Forelimb muscle (tissue), 1 donor: ENCODE measurements around the gene EMC9. TPM values are rescaled to one million over a fixed set of nuclear protein-coding genes. Genes with fewer than 3 reads are reported as not detected.

Source experiments
- DNase-seq: peaks from one replicate; pipeline ENCODE4 v3.0.0-alpha.2; 2013; ENCODE audit warnings: low read depth
- polyA plus RNA-seq: library from polyadenylated mRNA; unstranded; fragments of 120-200 nt; gene quantifications from one replicate; pipeline ENCODE4 v1.2.1, GENCODE V29; 2013; ENCODE audit not compliant: insufficient read length

Gene EMC9, protein sequence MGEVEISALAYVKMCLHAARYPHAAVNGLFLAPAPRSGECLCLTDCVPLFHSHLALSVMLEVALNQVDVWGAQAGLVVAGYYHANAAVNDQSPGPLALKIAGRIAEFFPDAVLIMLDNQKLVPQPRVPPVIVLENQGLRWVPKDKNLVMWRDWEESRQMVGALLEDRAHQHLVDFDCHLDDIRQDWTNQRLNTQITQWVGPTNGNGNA
- polyA plus RNA-seq: 32.1 TPM

DNA sequence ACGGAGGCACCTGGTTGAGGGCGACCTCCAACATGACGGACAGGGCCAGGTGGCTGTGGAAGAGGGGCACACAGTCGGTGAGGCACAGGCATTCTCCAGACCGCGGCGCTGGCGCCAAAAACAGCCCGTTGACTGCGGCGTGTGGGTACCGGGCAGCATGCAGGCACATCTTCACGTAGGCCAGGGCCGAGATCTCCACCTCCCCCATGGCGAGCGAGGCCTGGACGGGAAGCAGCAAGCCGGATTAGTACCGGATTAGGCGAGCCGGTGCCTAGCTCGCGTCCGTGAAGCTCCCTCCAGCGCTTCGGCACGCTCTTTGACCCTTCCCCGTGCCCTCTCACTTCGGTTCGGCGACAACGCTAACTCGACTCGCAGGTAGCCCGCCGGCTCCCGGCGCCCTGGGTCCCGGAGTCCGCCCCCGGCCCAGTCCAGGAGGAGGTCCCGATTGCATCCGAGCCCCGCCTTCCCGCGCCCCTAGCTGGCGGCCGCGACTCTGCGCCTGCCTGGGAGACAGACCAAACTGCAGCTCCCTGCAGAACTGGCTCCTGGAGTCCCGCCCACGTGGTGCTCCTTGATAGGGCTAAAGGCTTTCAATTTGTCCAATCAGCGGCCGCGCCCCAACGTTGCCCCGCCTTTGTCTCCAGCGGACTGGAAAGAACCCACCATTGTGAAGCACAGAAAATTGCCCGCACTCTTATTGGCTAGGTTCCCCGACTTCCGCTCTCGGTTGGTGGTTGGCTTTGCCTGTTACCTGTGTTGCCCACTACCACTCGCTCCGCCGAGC is at the start of gene EMC9:
Gene EMC9, minus strand, starts transcription at position 495 of the 784 bp plus-strand sequence. Its CDS starts 287 bp downstream, at position 208.
- DNase-seq: peak; percentile 97

DNA sequence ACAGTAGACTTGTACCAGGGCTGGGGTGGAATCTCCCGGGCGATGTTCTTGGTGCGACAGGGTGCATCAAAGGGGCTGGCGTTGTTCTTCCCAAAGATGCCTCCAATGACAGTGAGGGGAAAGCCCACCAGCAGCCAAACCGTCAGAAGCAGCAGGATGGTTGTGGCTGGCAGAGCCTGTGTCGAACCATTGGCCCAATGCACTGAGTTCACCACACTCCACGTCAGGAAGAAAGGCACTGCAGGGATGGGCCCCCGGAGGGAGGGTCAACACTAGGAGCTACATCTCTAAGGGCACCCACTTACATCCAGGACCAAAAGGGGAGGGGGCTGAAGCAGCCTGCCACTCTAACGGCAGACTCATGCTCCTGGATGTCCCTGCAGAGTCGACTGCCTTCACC is 49.0 kb upstream of the EMC9 start:
- no peak for DNase-seq

DNA sequence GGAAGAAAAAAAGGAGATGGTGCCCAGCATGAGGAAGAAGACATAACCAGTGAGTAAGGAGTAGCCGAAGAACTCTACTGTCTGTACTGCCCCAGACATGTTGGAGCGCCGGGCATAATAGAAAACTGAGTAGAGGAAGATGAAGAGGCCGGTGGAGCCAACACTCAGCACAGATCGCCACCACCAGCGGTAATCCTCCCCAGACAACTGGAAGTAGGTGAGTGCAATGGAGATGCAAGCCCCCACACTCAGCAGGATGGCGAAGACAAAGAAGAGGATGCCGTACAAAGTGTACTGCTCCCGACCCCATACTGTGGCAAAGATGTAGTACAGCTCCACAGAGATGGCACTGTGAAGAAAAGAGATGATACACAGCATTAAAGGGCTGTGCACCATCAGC is 48.1 kb upstream of the EMC9 start:
- no peak for DNase-seq

DNA sequence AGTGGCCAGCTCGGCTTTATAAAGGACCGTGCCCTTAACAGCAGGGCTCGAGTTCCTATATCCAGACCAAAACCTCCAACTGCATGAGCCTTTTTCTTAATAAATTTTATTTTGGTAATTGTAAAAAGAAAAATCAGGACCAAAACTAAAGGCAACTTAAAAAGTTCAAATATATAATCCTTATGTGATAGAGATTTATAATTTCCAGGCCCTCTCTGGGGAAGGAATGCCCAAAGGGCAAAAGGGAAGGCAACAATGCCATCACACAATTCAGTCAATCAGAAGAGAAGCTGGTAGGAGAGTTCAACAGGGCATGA is 47.6 kb upstream of the EMC9 start:
- DNase-seq: no peak

DNA sequence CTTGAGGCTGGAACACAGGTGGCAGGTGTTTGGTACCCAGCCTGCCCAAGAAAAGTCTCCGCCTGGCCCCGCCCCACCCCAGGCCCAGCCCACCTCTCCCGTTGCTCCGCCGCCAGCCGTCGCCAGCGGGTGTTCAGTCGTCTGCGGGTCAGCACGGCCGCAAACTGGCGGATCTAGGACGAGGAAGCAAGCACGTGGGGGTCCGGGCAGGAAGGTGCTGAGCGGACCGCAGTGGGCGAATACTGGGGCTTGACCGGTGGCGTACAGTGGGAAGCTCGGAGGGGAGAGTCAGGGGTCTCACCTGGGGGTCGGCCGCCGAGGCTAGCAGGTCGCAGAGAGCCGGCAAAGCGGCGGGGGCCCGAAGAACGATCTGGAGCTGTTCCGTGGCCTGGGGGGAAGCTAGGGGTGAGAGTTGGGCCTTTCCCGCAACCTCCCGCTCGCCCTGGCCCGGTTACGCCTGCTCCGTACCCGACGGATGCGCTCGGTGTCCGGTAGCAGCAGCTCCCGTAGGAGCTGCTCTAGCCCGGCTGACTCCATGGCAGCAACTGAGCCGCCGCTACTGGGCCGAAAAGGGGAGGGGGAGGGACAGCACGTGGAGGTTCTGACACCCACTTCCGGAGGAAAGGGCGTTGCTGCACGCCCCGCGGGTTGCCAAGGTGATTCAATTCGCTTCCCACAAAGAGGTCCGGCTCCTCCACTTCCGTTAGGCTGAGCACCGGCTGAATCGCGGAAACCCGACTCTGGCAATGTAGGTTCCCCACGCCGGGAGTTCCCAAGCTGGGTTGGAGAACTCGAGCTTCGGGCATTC is 47.1 kb upstream of the EMC9 start, which contains the start of gene IPO4:
Gene IPO4, minus strand, starts transcription at position 566 of the 808 bp plus-strand sequence. Its CDS starts 29 bp downstream, at position 537.
- DNase-seq: peak; percentile 94

DNA sequence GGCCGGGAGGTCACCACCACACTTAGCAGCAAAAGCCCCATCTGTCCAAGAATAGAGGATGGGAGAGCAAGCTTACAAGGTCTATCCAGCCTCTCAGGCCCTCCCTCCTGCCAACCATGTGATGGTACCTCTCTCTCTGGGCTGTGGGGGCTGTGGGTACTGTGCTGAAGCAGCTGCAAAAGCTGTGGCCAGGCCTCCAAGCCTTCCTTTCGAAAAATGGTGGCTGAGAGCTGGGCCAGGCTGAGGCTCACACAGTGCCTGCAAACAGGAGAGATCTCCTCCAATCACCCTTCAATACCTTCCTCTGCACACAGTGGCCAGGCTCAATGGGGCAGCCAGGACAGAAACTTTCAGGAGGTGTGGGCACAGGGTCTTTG is 46.1 kb upstream of the EMC9 start:
- no peak for DNase-seq

DNA sequence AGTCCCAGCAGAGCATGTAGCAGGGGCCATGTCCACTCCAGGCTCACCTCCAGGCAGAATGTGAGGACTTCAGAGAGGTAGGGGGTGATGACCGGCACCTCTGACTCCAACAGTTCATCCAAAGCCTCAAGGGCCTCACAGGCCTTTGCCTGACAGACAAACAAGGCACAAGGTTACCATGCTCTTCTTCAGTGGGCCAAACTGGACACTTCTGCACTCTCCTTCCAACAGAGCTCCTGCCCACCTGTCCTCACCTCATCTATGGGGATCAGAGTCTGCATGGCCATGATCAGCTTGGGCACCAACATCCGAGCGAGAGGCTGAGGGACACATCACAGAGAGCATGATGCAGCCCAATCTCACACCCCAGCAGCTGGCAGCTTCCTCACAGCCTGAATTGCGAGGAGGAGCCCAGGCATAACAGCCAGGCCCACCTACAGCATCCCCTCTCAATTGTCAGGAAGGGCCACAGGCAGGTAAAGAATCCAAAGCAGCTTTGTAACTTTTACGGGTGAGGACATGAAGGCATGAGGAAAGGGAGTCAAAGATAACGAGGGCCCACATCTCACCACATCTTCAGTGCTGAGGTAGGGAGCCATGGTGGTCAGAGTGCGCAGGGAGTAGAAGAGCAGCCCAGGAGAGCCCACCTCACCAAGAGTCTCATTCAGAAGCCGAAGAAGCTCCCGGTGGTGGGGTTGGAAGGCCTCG is 45.6 kb upstream of the EMC9 start:
- DNase-seq: no peak

DNA sequence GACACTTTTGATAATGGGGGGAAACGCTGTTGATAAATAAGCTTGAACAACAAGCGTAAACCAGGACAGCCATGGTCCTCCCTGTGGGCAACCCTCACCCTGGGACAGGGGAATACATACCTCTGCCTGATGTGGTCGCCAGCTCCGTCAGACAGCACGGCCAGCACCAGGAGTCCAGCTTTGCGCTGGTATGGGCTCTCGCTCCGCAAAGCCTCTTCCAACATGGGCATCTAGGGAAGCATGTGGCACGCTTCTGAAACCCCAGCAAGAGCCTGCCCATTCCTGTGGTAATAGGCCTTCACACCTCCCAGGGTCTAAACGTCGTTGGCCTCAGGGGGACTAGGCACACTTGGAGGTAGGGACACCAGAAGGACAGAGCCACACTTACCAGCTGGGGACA is 44.4 kb upstream of the EMC9 start:
- no peak for DNase-seq

DNA sequence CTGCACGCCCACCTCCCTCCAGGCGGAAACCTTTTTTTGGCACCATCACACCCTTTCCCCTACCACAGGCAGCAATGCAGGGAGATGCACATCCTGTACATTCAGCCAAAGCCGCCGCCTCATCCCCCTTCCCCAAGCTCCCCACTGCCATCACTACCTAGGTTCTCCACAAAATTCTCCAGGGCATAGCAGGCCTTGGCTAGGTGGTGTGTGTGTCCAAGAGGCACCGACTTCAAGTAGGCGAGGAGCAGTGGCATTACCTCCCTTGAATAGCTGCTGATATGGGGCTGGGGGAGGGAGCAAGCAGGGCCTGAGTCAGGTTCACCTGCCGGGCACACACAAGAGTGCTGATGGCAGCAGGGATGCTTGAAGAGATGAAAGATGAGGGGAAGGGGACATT is 43.6 kb upstream of the EMC9 start:
- no peak for DNase-seq

DNA sequence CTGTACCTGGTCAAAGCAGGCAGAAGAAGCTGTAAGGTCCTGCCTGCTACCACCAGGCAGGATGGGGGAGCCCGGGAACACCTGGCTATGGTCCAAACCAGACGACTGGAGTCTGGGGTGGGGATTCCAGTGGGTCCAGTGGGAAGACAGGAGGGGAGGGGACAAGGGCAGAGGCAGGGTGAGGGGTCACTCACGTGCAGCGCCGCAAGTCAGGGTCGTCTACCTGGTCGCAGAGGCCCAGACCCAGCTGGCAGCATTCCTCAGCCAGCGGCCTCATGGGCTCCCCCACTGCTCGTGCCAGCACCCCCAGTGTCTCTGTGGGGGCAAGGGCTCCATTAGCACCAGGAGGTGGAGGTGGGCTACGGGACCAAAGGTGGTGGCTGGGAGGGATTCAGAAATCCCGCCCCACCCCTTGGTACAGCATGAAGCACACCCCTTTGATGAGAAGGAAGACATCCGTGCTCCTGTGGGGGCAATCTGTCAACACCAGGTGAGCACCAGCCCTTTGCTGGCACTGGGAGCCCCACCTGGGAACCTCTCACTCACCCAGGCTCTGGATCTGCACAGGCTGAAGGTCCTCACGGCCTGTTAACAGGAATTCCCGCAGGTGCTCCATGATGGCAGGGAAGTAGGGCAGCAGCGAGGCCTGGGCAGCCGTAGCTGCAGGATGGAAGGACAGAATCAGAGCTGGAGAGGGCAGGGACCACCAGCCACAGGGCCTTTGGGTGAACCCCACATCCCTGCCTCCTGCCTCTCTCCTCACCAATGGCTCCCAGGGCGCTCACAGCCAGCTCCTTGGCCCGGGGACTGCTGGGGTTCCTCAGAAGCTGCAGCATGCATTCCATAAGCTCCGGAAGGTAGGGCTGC is 42.9 kb upstream of the EMC9 start:
- DNase-seq: no peak

DNA sequence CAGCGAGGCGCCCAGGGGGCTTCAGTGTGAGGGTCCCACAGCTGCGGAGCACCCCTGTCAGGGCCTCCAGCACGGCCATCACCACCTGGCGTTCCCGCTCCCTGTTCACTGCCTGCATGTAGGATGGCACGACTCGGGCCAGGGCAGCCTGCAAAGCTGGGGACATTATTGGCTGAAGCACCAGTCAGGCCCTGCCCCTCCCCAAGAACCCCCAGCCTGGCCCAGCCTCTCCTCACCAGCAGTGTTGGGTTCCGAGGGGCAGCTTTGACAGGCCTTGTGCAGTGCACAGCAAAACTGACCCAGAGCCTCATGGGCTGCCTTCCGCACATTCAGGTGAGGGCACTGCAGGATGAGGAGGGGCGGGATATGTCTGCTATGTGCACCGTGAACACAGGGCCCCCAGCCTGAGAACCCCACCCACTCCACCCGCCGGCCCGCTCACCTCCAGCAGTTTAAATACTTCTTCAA is 41.7 kb upstream of the EMC9 start:
- no peak for DNase-seq

DNA sequence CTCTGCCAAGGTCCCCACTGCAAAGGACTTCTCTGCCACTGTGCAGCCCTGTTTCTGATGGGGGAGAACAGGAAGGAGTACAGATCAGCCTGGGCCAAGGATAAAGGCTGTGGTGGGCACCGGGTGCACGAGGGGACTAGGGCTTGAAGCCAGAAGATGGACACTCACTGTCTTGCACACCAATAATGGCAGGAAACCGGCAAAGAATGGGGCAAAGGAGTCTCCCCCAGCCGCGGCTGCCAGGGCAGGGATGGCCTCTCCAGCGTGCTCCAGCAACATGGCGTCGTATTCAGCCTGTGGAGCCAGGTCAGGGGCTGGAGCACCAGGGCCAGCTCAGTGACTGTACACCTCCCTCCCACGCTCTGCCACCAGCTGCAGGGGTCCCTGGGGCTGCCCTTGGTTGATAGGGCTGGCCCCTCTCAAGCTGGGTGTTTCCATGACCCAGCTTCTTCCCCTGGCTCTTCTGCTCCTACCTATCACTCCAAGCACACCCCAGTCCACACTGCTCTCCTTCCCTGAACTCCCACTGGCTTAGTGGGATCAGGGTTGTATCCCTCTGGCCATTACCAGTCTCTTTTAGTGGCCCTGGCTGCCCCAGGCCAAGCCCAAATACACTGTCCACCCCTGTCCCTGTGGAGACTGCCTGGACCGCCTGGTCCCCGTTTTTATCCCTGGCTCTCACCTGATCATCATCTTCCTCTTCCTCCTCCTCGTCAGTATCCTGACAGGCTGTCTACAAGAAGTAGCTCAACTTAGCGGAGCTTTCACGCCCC is 40.9 kb upstream of the EMC9 start:
- no peak for DNase-seq

DNA sequence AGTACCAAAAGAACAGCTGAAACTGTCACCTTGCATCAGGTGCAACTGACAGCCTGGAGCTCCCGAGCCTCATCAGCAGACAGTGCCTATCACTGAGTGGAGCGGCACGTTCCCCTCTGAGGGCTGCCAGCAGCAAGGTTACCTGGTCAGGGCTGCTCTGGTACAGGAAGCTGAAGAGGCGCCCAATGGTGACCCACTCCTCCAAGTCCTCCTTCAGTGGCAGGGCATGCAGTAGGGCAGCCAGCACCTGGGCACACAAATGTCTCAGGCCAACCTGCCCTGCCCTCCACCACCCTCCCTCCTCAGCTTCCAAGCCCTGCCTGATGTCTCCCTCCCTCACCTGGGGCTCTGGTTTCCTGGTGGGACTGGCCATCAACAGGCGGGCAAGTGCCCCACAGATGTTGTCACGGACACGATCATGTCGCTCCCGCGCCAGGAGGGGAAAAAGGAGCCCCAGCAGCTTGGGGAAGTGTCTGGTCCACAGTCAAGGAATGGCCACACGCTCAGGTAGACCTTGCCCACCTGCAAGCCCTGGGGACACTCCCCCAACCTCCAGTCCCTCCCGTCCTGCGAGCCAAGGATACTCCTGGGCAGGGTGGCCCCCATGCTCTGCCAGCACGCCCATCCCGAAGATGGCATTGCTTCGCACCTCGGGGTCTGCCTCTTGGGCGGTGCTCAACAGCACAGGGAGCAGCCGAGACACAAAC is 40.1 kb upstream of the EMC9 start:
- no peak for DNase-seq

DNA sequence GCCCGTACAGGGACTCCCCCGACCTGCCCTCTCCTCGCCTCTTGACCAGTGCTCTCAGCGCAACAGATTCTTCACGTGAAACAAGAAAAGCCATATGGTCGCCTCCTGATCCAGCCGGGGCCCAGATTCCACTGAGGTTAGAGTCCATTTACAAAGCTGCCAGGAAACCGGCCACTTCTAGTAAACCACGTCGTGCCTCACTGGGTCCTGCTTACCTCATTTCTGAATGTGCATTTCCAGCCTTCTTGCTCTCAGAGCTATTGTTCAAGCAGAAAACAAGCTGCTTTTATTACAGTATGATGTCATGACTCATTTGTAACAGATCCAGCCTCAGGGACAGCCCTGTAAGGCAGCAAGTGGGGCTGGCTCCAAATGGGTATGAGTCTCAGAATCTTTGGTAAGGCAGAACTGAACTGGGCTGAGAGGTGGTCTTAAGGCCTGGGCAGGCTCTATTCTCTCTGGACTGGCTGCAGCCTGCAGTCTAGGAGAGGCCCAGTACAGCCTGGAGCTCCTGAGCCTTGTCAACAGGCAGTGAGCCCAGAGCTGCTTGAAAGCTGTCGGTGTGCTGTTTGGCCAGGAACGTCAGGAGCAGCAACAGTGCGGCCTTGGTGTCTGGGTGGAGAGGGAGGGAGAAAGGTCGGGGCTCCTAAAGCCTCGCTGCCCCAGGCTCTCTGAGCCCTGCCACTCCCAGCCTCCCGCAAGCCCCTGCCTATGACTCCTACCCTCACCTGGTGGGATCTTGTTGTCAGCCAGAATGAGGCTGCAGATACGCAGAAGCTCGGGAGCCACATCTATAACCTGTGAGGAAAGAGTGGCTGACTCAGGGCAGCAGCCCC is 38.8 kb upstream of the EMC9 start:
- no peak for DNase-seq

DNA sequence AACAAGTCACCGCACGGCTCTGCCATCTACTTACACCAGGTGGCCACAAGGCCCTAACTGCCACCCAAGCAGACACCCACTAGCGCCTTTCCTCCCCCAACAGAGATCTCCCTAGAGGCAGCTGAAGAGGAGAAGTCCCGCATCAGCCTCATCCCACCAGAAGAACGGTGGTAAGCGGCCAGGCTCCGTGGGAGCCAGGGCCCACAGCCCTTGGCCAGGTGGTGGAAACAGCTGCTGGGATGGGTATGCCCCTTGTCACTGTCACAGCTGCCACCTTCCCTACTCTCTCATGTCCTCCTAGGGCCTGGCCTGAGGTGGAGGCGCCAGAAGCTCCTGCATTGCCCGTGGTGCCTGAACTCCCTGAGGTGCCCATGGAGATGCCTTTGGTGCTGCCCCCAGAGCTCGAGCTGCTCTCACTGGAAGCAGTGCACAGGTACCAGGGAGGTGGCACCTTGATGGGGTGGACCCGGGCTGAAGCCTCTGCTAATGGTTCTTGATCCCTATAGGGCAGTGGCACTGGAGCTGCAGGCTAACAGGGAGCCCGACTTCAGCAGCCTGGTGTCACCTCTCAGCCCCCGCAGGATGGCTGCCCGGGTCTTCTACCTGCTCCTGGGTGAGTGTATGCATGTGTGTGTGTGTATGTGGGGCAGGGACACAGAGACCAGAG is 38.0 kb upstream of the EMC9 start:
- DNase-seq: no peak

DNA sequence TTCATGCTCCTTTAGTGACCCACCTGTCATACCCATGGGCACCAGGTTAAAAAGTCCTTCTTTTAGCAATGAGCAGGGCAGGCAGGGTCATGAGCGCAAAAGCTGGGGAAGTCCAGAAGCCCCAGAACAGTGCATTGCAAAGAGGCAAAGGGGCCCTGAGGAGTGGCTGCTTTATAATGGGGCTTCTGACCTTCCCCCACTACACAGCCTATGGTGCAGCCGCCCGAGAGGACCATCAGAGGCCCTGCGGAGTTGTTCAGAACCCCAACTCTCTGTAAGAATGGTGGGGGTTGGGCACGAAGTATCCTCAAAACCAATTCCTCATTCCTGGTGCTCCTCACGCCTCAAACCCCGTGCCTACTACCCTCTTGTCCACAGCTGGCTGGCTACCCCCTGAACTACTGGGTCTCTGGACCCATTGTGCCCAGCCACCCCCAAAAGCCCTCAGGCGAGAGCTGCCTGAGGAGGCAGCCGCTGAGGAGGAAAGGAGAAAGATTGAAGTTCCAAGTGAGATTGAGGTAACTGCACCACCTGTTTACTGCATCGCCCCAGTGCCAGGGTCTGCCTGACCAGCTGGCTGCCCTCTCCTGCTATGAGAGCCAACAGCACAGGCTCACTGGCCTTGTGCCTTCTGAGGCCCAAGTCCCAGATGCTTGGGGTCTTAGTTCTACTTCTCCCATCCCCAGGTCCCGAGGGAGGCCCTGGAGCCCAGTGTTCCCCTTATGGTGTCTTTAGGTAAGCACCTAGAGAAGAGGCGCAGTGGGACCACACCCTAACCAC is 37.2 kb upstream of the EMC9 start:
- no peak for DNase-seq

DNA sequence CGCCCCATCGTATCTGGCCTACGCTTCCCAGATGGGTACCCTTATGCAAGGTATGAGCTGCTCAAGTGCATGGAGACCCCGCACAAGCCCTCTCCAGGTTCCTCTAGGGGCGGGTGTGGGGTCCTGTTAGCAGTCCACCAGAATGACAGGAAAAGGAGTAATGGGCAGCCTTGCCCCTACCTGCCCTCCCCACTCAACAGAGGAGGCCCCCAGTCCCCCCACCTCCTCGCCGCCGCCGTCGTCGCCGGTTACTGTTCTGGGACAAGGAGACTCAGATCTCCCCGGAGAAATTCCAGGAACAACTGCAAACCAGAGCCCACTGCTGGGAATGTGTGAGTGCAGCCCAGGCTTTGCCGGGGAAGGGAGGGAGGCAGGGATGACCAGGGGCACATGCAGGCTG is 36.5 kb upstream of the EMC9 start:
- DNase-seq: no peak
